Lung (tissue), 12 donors: ENCODE data around the gene EML1. TPM values are rescaled to one million over a fixed set of nuclear protein-coding genes. Genes with fewer than 3 reads are reported as not detected.
"Not testable (repeated sequence)": the region's sequence is repeated elsewhere in the genome, so short reads cannot be mapped to it uniquely, and the experiment has no call there.

Experiments
- ATAC-seq: fragments of 200-7000 bp; cut with Tn5 transposase; one replicate; pipeline ENCODE4 v1.9.1; 2020; ENCODE audit warnings: moderate number of reproducible peaks; ENCODE audit not compliant: insufficient read depth, low FRiP score
- DNase-seq, 3 donors: peaks; one replicate each; pipeline ENCODE4 v3.0.0-alpha.2; 2013 to 2017
- H3K27ac ChIP-seq, 2 donors: one replicate each; pipeline ENCODE4 v1.5.1; 2013; ENCODE audit warnings: mild to moderate bottlenecking in 2 of 2, moderate library complexity in 2 of 2, control low read depth in 1 of 2, inconsistent platforms in 1 of 2, low read depth in 1 of 2, low read length in 1 of 2
- H3K27me3 ChIP-seq, 3 donors: one replicate each; pipeline ENCODE4 v1.5.1; 2013; ENCODE audit warnings: low read length in 2 of 3; ENCODE audit not compliant: control insufficient read depth in 3 of 3, insufficient read depth in 3 of 3
- H3K36me3 ChIP-seq, 4 donors: one replicate each; pipeline ENCODE4 v1.5.1; 2013; ENCODE audit warnings: low read length in 4 of 4, mild to moderate bottlenecking in 1 of 4, moderate library complexity in 1 of 4; ENCODE audit not compliant: control insufficient read depth in 4 of 4, insufficient read depth in 4 of 4
- H3K4me1 ChIP-seq, 5 donors: one replicate each; pipeline ENCODE4 v1.5.1; 2013; ENCODE audit warnings: low read length in 5 of 5, mild to moderate bottlenecking in 2 of 5, moderate library complexity in 1 of 5; ENCODE audit not compliant: control insufficient read depth in 5 of 5, insufficient read depth in 5 of 5
- H3K4me3 ChIP-seq: one replicate; pipeline ENCODE4 v1.5.1; 2013; ENCODE audit warnings: mild to moderate bottlenecking, control low read depth, moderate library complexity
- H3K9ac ChIP-seq, 2 donors: one replicate each; pipeline ENCODE4 v1.5.1; 2013; ENCODE audit warnings: low read length in 2 of 2, control low read depth in 1 of 2; ENCODE audit not compliant: insufficient read depth in 1 of 2
- H3K9me3 ChIP-seq, 4 donors: one replicate each; pipeline ENCODE4 v1.5.1; 2013; ENCODE audit warnings: low read length in 3 of 4, mild to moderate bottlenecking in 1 of 4, moderate library complexity in 1 of 4; ENCODE audit not compliant: control insufficient read depth in 4 of 4, insufficient read depth in 3 of 4
- WGBS, 2 donors: extraction: QIAGEN DNeasy Blood & Tissue Kit; methylation state at CpG; one replicate each; pipeline ENCODE4 v1.1.7; 2013; 5-methylcytosine and 5-hydroxymethylcytosine counted together
- polyA plus RNA-seq, 2 donors: library from polyadenylated mRNA; stranded (reverse); fragments of 200-250 nt; gene quantifications; one replicate each; pipeline ENCODE4 v1.2.1, GENCODE V29; 2013
- total RNA-seq, 2 donors: library from RNA; depleted of rRNA in 1 of 2; stranded (reverse); fragments of >200 nt in 1 of 2; gene quantifications; one replicate each; pipeline ENCODE4 v1.2.1, GENCODE V29; 2014 to 2021
- TF ChIP-seq, protein P1 (sequence below): IDR thresholded peaks from 2 replicates; pipeline ENCODE4 v1.5.1; 2012; ENCODE audit warnings: mild to moderate bottlenecking; ENCODE audit errors: control extremely low read depth, extremely low read depth
- donor health status: control.
- donor health status: control.
- donor health status: Bipolar disorder and iron deficiency.
- donor health status: healthy.
- donor health status: DM: yes; HTN: yes; CAD: no.

Gene EML1
- total and polyA plus RNA-seq, 4 donors = 6.7 to 88.0 (median 22.8) TPM

DNA sequence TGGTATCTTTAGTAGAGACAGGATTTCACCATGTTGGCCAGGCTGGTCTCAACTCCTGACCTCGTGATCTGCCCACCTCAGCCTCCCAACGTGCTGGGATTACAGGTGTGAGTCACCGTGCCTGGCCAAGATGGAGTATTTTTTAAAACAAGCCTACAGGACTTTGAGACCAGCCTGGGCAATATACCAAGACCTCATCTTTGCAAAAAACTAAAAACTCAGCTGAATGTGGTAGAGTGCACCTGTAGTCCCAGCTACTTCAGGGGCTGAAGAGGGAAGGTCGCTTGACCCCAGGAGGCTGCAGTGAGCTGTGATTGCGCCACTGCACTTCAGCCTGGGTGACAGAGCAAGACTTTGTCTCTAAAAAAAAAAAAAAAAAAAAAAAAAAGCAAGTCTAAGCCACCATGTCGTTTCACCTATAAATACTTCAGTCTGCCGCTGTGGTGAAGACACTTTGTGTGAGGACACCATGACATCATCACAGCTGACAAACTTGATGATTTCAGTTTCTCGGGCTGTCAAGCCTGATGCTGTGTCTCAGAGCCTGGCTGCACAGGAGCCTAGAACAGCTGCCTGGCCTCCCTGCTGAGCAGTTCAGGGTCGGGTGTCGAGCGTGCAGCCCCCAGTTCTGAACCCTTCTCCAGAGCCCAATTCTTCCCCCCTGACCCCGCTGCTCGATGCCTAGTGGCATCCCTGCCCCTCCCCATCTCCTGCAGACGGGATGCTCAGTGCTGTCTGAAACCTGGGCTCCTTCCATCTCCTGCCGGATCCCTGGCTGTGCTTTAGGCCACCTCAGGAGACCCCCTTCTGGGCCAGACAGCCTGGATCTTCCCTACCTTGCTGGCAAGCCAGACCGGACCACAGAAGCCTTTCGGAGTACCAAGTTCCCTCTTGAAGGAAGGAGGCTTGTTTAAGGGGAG, 152.8 kb downstream of the EML1 start:
- H3K9me3 ChIP-seq = no peaks in the 10 kb centered on the region
- no peak for DNase-seq
- peaks cover 0 to 19% (median 2%) of the 10 kb centered on the region in 5 donors for H3K4me1 ChIP-seq
- ATAC-seq = no peak
- 52 to 63% methylated on average over 17 of the region's 17 CpGs for WGBS, 2 donors
- no peak overlapping the region for H3K4me3 ChIP-seq
- no peak overlapping the region for H3K9ac ChIP-seq
- no peak overlapping the region for H3K27ac ChIP-seq
- TF ChIP-seq, protein P1, sequence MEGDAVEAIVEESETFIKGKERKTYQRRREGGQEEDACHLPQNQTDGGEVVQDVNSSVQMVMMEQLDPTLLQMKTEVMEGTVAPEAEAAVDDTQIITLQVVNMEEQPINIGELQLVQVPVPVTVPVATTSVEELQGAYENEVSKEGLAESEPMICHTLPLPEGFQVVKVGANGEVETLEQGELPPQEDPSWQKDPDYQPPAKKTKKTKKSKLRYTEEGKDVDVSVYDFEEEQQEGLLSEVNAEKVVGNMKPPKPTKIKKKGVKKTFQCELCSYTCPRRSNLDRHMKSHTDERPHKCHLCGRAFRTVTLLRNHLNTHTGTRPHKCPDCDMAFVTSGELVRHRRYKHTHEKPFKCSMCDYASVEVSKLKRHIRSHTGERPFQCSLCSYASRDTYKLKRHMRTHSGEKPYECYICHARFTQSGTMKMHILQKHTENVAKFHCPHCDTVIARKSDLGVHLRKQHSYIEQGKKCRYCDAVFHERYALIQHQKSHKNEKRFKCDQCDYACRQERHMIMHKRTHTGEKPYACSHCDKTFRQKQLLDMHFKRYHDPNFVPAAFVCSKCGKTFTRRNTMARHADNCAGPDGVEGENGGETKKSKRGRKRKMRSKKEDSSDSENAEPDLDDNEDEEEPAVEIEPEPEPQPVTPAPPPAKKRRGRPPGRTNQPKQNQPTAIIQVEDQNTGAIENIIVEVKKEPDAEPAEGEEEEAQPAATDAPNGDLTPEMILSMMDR = no peak
- peaks cover 0 to 5% (median under 1%) of the 10 kb centered on the region in 4 donors for H3K36me3 ChIP-seq
- H3K27me3 ChIP-seq = no peaks in the 10 kb centered on the region

DNA sequence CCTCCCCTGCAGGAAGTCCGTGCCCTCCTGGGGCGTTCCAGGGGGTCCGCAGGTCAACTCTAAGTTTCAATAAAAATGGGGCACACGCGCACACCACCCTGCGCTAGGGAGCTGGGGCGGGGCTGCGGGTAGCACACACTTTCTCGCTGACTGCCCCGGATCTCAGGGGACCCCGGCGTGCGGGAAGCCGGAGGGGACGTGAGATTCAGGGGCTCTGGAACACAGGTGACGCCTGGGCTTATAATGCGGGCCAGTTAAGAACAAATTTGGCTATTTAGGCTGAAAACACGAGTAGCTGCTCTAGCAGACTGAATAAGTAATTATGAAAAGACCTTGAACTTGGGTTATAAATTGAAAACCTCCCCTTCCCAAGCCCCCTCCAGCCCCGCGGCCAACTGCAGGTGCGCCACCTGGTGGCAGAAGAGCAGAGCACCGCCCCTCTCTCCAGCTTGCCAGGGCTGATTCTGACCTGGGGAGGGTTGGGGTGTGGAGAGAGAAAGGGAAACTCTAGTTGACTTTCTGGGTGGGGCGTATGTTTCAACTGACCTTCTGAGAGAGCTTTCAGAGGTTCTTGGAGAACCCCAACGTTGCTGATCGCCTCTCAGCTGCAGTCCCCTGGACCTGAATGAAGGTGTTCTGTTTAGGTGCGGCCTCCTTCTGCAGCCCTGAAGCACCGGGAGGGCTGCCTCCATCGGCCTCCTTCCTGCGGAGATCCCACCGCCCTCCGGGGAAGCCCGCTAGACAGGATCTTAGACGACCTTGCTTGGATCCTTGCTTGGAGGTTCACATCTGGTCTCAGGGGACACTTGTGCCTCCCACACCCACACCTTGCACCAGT, 153.7 kb downstream of the EML1 start:
- Histone ChIP-seq H3K9me3 (no peaks in the 10 kb centered on the region), H3K4me1 (peaks cover 0 to 19% (median 2%) of the 10 kb centered on the region in 5 donors), H3K36me3 (peaks cover 0 to 5% (median 0%) of the 10 kb centered on the region in 4 donors), H3K27ac (no peak overlapping the region), H3K27me3 (no peaks in the 10 kb centered on the region), H3K9ac (no peak overlapping the region), H3K4me3 (no peak overlapping the region)
- ATAC-seq (peak; percentile 44), DNase-seq (peak in 2 of 3 donors; percentile 37 to 40)
- TF ChIP-seq, protein P1 = peak; percentile 31
- WGBS, 2 donors = 28 to 36% methylated on average over 33 of the region's 33 CpGs

DNA sequence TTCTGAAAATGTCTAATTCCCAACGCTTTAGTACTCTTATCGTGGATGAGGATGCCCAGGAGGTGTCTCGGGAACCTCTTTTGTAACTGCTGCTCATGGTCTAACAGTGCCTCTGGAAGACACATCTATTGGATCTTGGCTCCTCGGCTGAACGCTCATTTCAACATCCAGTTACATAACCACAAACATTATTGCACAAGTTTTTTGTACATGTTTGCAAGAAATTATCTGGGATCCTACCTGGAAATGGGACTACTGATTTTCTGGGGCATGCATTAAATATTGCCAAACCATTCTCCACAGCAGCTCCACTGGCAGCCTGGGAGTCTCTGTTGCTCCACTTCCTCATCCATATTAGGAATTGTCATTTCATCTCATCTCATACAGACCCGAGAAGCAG, 154.5 kb downstream of the EML1 start:
- 33 to 50% methylated on average over 6 of the region's 6 CpGs for WGBS, 2 donors

DNA sequence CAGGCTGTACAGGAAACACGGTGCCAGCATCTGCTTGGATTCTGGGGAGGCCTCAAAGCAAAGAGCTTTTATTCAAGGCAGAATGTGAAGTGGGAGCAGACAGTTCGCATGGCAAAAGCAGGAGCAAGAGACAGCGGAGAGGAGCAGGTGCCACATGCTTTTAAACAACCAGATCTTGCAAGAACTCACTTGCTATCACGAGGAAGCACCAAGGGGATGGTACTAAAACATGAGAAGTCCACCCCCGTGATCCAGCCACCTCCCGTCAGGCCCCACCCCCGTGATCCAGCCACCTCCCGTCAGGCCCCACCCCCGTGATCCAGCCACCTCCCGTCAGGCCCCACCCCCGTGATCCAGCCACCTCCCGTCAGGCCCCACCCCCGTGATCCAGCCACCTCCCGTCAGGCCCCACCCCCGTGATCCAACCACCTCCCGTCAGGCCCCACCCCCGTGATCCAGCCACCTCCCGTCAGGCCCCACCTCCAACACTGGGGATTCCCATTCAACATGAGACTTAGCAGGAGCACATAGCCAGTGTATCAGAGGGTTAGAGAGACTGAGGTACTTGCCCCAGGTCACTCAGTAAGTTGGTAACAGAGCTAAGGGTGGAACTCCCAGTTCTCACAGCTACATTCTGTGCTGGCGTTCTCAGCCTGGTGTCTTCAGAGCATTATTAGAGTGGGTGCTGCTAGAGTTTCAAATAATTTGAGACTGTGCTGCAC, 156.0 kb downstream of the EML1 start:
- not testable (repeated sequence) for H3K4me3 ChIP-seq, H3K9ac ChIP-seq, H3K27ac ChIP-seq, H3K36me3 ChIP-seq, H3K27me3 ChIP-seq, DNase-seq, ATAC-seq, H3K9me3 ChIP-seq
- WGBS, 2 donors = 46% methylated on average over 12 to 14 of the region's 19 CpGs
- H3K4me1 ChIP-seq = peaks cover 0 to 19% (median 2%) of the 10 kb centered on the region in 5 donors

More for the DNA sequence above, 154.5 kb downstream of the EML1 start:
- H3K4me1 ChIP-seq = peaks cover 0 to 19% (median 2%) of the 10 kb centered on the region in 5 donors
- ATAC-seq = no peak
- DNase-seq = peak in 1 of 3 donors; percentile 33
- no peaks in the 10 kb centered on the region for H3K27me3 ChIP-seq
- no peak overlapping the region for H3K4me3 ChIP-seq
- H3K27ac ChIP-seq = no peak overlapping the region
- H3K9me3 ChIP-seq = no peaks in the 10 kb centered on the region
- TF ChIP-seq, protein P1 = no peak
- peaks cover 0 to 4% (median 0%) of the 10 kb centered on the region in 4 donors for H3K36me3 ChIP-seq
- no peak overlapping the region for H3K9ac ChIP-seq
